SK-N-SH (cell line): ENCODE measurements around the gene SLC25A47. TPM values are rescaled to one million over a fixed set of nuclear protein-coding genes. Genes with fewer than 3 reads are reported as not detected.

Experiments
- CTCF ChIA-PET: fragments of 300-600, 350-600 bp; formaldehyde crosslinking; extraction: SDS; loops from one replicate; lab custom pipeline; 2021; lab: Yijun Ruan, JAX
- POLR2A ChIA-PET: fragments of 350-600 bp; sonication (Branson Sonifier 250); formaldehyde crosslinking; extraction: SDS; loops from one replicate; lab custom pipeline; 2020; ENCODE audit warnings: antibody characterized with exemption, inconsistent platforms; lab: Yijun Ruan, JAX
- DNase-seq: peaks from one replicate; pipeline ENCODE4 v3.0.0; 2012
- H2AFZ ChIP-seq: fragments of 200-600 bp; sonication (generic); 2 replicates; pipeline ENCODE4 v1.8.1; 2016; ENCODE audit warnings: antibody characterized with exemption, mild to moderate bottlenecking, low read depth
- H3F3A ChIP-seq: fragments of 200-600 bp; sonication (generic); replicated peaks from 2 replicates; pipeline ENCODE3; 2016; ENCODE audit warnings: antibody characterized with exemption, mild to moderate bottlenecking; ENCODE audit not compliant: insufficient read depth
- H3K27ac ChIP-seq, 2 experiments: fragments of 200-500 bp in 1 of 2; fragments of 200-600 bp in 1 of 2; sonication (Bioruptor generic) in 1 of 2; sonication (generic), shearing (Covaris generic) in 1 of 2; 2 replicates each; pipeline versions ENCODE4 v1.5.1 to v1.6.1; 2014 to 2016; ENCODE audit warnings: low read depth in 2 of 2, inconsistent platforms in 1 of 2, low read length in 1 of 2, mild to moderate bottlenecking in 1 of 2, mixed read lengths in 1 of 2
- H3K27me3 ChIP-seq: fragments of 200-600 bp; sonication (generic), shearing (Covaris generic); 2 replicates; pipeline ENCODE4 v1.6.1; 2016; ENCODE audit warnings: mixed run types; ENCODE audit not compliant: insufficient read depth
- H3K36me3 ChIP-seq, 2 experiments: fragments of 200-500 bp in 1 of 2; fragments of 200-600 bp in 1 of 2; sonication (Bioruptor generic) in 1 of 2; sonication (generic) in 1 of 2; replicated peaks in 1 of 2; 2 replicates each; pipeline versions ENCODE3 to v1.5.1; 2014 to 2016; ENCODE audit warnings: low read length in 1 of 2, mild to moderate bottlenecking in 1 of 2; ENCODE audit not compliant: insufficient read depth in 2 of 2, control insufficient read depth in 1 of 2
- H3K4me1 ChIP-seq, 2 experiments: fragments of 200-500 bp in 1 of 2; fragments of 200-600 bp in 1 of 2; sonication (Bioruptor generic) in 1 of 2; sonication (generic), shearing (Covaris generic) in 1 of 2; 2 replicates each; pipeline versions ENCODE4 v1.5.1 to v1.6.1; 2014 to 2016; ENCODE audit warnings: low read depth in 1 of 2, low read length in 1 of 2, mixed run types in 1 of 2; ENCODE audit not compliant: insufficient read depth in 2 of 2, control insufficient read depth in 1 of 2
- H3K4me2 ChIP-seq: fragments of 200-600 bp; sonication (generic), shearing (Covaris generic); 2 replicates; pipeline ENCODE4 v1.6.1; 2017; ENCODE audit warnings: mixed run types
- H3K4me3 ChIP-seq, 2 experiments: fragments of 200-500 bp in 1 of 2; fragments of 200-600 bp in 1 of 2; sonication (Bioruptor generic) in 1 of 2; sonication (generic), shearing (Covaris generic) in 1 of 2; 2 replicates each; pipeline versions ENCODE4 v1.5.1 to v1.8.1; 2014 to 2016; ENCODE audit warnings: low read depth in 2 of 2, inconsistent platforms in 1 of 2, low read length in 1 of 2, mild to moderate bottlenecking in 1 of 2, mixed read lengths in 1 of 2, moderate library complexity in 1 of 2
- H3K79me2 ChIP-seq: fragments of 200-600 bp; sonication (generic); 2 replicates; pipeline ENCODE4 v1.8.1; 2017; ENCODE audit warnings: mild to moderate bottlenecking; ENCODE audit not compliant: insufficient read depth
- H3K9ac ChIP-seq: fragments of 200-600 bp; sonication (generic); 2 replicates; pipeline ENCODE4 v1.6.1; 2017; ENCODE audit warnings: mixed run types
- H3K9me2 ChIP-seq: fragments of 200-600 bp; sonication (generic); 2 replicates; pipeline ENCODE4 v1.6.1; 2017; ENCODE audit warnings: mixed run types
- H3K9me3 ChIP-seq: fragments of 200-600 bp; sonication (generic); 2 replicates; pipeline ENCODE4 v1.6.1; 2017; ENCODE audit warnings: mixed run types, mild to moderate bottlenecking, moderate library complexity
- H4K20me1 ChIP-seq: fragments of 200-600 bp; sonication (generic); 2 replicates; pipeline ENCODE4 v1.6.1; 2017; ENCODE audit warnings: mild to moderate bottlenecking, mixed run types; ENCODE audit not compliant: insufficient read depth
- CHD2 ChIP-seq: fragments of 150-350 bp; IDR thresholded peaks from 2 replicates; pipeline ENCODE4 v1.6.1; 2018; ENCODE audit warnings: low read length; ENCODE audit not compliant: partially characterized antibody
- ELF1 ChIP-seq: IDR thresholded peaks from 2 replicates; pipeline ENCODE4 v1.4.0; 2012
- EZH2phosphoT487 ChIP-seq: fragments of 200-600 bp; sonication (generic); IDR thresholded peaks from 2 replicates; pipeline ENCODE4 v1.6.1; 2017; ENCODE audit warnings: low read depth, mixed run types, mild to moderate bottlenecking, antibody characterized with exemption, moderate library complexity, borderline replicate concordance
- FOSL2 ChIP-seq: IDR thresholded peaks from 2 replicates; pipeline ENCODE4 v1.4.0; 2012; ENCODE audit warnings: low read depth, mild to moderate bottlenecking, moderate library complexity, borderline replicate concordance
- GABPA ChIP-seq: IDR thresholded peaks from 2 replicates; pipeline ENCODE4 v1.4.0; 2012; ENCODE audit warnings: low read depth, mild to moderate bottlenecking
- GATA2 ChIP-seq: sonication (generic); formaldehyde crosslinking; IDR thresholded peaks from 2 replicates; pipeline ENCODE4 v1.5.0; 2020; ENCODE audit warnings: mild to moderate bottlenecking, missing genetic modification reagents
- IRF3 ChIP-seq: fragments of 150-350 bp; IDR thresholded peaks from 2 replicates; pipeline ENCODE4 v1.6.1; 2016; ENCODE audit warnings: mild to moderate bottlenecking, low read depth, low read length
- MXI1 ChIP-seq: IDR thresholded peaks from 2 replicates; pipeline ENCODE4 v1.6.1; 2012; ENCODE audit warnings: mild to moderate bottlenecking, low read depth, low read length, improper control_type of control experiment
- NFIC ChIP-seq: IDR thresholded peaks from 2 replicates; pipeline ENCODE4 v1.4.0; 2012; ENCODE audit warnings: borderline replicate concordance
- REST ChIP-seq: IDR thresholded peaks from 2 replicates; pipeline ENCODE4 v1.6.1; 2012; ENCODE audit warnings: mild to moderate bottlenecking, low read depth, low read length, moderate library complexity
- ZBTB33 ChIP-seq: IDR thresholded peaks from 2 replicates; pipeline ENCODE4 v1.4.0; 2012; ENCODE audit warnings: low read depth, borderline replicate concordance
- WGBS: methylation state at CpG from one replicate; pipeline ENCODE4 v1.1.6; 2017; ENCODE audit warnings: low lambda C conversion rate; 5-methylcytosine and 5-hydroxymethylcytosine counted together
- polyA plus RNA-seq, 3 experiments: library from polyadenylated mRNA; depleted of rRNA; stranded (reverse); fragments of >200 nt; gene quantifications; 2 replicates each; pipeline ENCODE4 v1.2.3, GENCODE V29; 2012
- TF ChIP-seq, protein P1 (sequence below): IDR thresholded peaks from 2 replicates; pipeline ENCODE4; 2012
- TF ChIP-seq, protein P2 (sequence below): IDR thresholded peaks from 2 replicates; pipeline ENCODE4 v1.4.0; 2012; ENCODE audit warnings: low read depth

The SLC25A47 gene
- polyA plus RNA-seq, 1 of the 3 experiments (the other 2 are of a cell fraction), result not detected

DNA sequence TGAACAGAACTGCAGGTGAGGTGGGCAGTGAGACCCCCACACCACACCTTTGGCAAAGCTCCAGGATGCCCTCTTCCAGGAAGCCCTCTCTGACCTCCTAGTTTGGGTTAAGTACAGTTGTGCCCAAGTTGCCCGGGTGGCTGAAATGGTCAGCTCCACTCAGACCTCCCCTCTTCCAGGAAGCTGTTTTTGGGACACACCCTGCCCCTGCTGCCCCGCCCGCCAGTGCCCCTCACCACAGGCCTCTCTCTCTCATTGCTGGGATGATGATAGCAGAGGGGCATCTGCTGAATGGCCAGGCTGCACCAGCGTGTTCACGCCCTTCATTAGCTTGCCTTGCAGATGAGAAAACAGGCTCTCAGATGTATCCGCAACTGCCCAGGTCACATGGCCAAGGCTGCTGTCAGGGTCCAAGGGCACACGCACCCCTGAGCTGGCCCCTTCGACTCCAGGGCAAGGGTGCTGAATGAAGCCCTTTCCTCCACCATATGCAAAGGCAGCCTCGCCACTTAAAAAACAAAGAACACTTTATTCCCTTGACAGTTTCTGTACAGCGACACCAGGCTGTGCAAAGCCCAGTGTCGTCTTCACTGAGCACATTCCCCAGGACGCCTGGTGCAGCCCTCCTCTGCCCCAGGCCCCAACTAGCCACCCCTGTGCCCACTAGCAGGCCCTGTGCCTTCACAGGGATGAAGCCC is 32.4 kb upstream of the SLC25A47 start:
- Histone ChIP-seq H3K9ac (no peak overlapping the region), H3K27ac (peak overlapping the region in 1 of 2 experiments; percentile 35; a peak in 1 of 4 replicates), H3K27me3 (no peaks in the 10 kb centered on the region), H3K4me1 (peaks cover 0 to 28% of the 10 kb centered on the region in 2 experiments; a peak in 1 of 4 replicates), H2AFZ (no peak overlapping the region), H3K9me3 (no peaks in the 10 kb centered on the region), H4K20me1 (0 out of 2 replicates have a peak, but pooled peaks cover 2% of the 10 kb centered on the region), H3K9me2 (no peaks in the 10 kb centered on the region)
- POLR2A ChIA-PET, result interaction anchor here (0.5 to 1.0 kb wide), 5 partner anchors 16 to 84 kb away, joined by 3 to 4 read pairs (median 3); partner anchors contain the start of gene SLC25A29
- TF ChIP-seq REST (no peak), FOSL2 (no peak), GATA2 (CRISPR knock-in tag) (no peak)
- TF ChIP-seq, protein P1, sequence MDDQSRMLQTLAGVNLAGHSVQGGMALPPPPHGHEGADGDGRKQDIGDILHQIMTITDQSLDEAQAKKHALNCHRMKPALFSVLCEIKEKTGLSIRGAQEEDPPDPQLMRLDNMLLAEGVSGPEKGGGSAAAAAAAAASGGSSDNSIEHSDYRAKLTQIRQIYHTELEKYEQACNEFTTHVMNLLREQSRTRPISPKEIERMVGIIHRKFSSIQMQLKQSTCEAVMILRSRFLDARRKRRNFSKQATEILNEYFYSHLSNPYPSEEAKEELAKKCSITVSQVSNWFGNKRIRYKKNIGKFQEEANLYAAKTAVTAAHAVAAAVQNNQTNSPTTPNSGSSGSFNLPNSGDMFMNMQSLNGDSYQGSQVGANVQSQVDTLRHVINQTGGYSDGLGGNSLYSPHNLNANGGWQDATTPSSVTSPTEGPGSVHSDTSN, result no peak
- TF ChIP-seq, all 33 proteins: peak for 0
- Histone ChIP-seq H3K79me2 (peaks cover 3% of the 10 kb centered on the region; the same call in 1 of the 2 replicates), H3F3A (no peaks in the 10 kb centered on the region), H3K4me2 (no peak overlapping the region), H3K4me3 (no peak overlapping the region), H3K36me3 (peaks cover 0 to 18% of the 10 kb centered on the region in 2 experiments)
- DNase-seq, result peak; percentile 26
- CTCF ChIA-PET, result interaction anchor here (0.8 to 3.1 kb wide), 4 partner anchors 11 to 87 kb away, joined by 4 to 11 read pairs (median 7); a partner anchor contains a TSS
- WGBS, result 91% methylated on average over 12 of the region's 12 CpGs

GRCh38 chr14:100291305-100292075 is 31.6 kb upstream of the SLC25A47 start:
- Histone ChIP-seq H3K4me3 (no peak overlapping the region), H3K36me3 (peaks cover 0 to 18% of the 10 kb centered on the region in 2 experiments), H3K79me2 (peaks cover 3% of the 10 kb centered on the region; the same call in 1 of the 2 replicates), H2AFZ (no peak overlapping the region), H3K27ac (no peak overlapping the region; a peak in 1 of 4 replicates), H3K9me3 (no peaks in the 10 kb centered on the region), H3K4me1 (peaks cover 0 to 23% of the 10 kb centered on the region in 2 experiments; a peak in 1 of 4 replicates), H3K4me2 (no peak overlapping the region), H4K20me1 (0 out of 2 replicates have a peak, but pooled peaks cover 2% of the 10 kb centered on the region), H3F3A (no peaks in the 10 kb centered on the region), H3K27me3 (no peaks in the 10 kb centered on the region), H3K9me2 (no peaks in the 10 kb centered on the region), H3K9ac (no peak overlapping the region)
- 87% methylated on average over 9 of the region's 13 CpGs for WGBS
- DNase-seq, result peak; percentile 23
- CTCF ChIA-PET, result interaction anchor here (1.8 to 3.1 kb wide), 2 partner anchors 10 to 12 kb away, joined by 5 to 11 read pairs; no protein-coding TSS in a partner anchor
- POLR2A ChIA-PET, result interaction anchor here (0.5 kb wide), 1 partner anchor 57 kb away, joined by 3 read pairs; no protein-coding TSS in a partner anchor
- TF ChIP-seq MXI1, result no peak
- TF ChIP-seq, protein P2, sequence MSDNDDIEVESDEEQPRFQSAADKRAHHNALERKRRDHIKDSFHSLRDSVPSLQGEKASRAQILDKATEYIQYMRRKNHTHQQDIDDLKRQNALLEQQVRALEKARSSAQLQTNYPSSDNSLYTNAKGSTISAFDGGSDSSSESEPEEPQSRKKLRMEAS, result no peak
- TF ChIP-seq IRF3, result no peak
- TF ChIP-seq ZBTB33, result no peak
- no peak for TF ChIP-seq CHD2
- no peak for TF ChIP-seq GABPA
- TF ChIP-seq ELF1, result no peak
- no peak for TF ChIP-seq NFIC
- no peak for TF ChIP-seq EZH2phosphoT487
